ENCODE measurements around the gene DYSF.

DNA sequence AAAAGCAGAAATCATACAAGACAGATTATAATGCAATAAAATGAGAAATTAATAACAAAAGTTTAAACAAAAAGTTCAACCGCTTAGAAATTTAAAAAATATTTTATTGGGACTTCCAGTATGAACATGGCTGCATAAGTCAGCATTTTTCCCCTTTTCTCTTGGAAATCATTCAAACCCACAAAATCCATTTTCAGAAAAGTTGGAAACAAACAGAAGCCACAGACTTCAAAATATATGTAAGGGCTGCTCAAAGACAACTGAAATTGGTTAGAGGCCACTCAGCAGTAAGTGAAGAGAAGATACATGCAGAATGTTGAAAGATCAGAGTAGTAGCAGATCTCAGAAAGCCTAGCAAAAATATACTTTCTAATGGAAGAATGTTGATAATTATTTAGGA lies 194.0 kb downstream of the DYSF start:
- TF ChIP-seq, protein P1, sequence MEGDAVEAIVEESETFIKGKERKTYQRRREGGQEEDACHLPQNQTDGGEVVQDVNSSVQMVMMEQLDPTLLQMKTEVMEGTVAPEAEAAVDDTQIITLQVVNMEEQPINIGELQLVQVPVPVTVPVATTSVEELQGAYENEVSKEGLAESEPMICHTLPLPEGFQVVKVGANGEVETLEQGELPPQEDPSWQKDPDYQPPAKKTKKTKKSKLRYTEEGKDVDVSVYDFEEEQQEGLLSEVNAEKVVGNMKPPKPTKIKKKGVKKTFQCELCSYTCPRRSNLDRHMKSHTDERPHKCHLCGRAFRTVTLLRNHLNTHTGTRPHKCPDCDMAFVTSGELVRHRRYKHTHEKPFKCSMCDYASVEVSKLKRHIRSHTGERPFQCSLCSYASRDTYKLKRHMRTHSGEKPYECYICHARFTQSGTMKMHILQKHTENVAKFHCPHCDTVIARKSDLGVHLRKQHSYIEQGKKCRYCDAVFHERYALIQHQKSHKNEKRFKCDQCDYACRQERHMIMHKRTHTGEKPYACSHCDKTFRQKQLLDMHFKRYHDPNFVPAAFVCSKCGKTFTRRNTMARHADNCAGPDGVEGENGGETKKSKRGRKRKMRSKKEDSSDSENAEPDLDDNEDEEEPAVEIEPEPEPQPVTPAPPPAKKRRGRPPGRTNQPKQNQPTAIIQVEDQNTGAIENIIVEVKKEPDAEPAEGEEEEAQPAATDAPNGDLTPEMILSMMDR (IDR thresholded peaks at IDR 0.05): no peak
- TF ChIP-seq EP300 (IDR thresholded peaks at IDR 0.05): no peak
